D721Med (cell line): Measurements from ENCODE around the gene HSP90AA1.
"Not testable (repeated sequence)": the region's sequence is repeated elsewhere in the genome, so short reads cannot be mapped to it uniquely, and the experiment has no call there.

Experiments
- DNase-seq: peaks from one replicate; pipeline ENCODE4 v3.0.0; 2011; ENCODE audit warnings: low spot score; ENCODE audit not compliant: insufficient read length
- FAIRE-seq: peaks from 2 replicates; lab custom pipeline; 2011; peaks lifted over from hg19 to GRCh38; lab: Jason Lieb, UNC
- TF ChIP-seq, protein P1 (sequence below): IDR thresholded peaks from 2 replicates; pipeline ENCODE4 v1.5.1; 2012; ENCODE audit warnings: mild to moderate bottlenecking, control low read depth; ENCODE audit not compliant: insufficient read depth; ENCODE audit errors: missing control alignments

Gene HSP90AA1

GRCh38 chr14:102078831-102079699 is 7.8 kb downstream of the HSP90AA1 start:
- DNase-seq, result no peak
- TF ChIP-seq, protein P1, sequence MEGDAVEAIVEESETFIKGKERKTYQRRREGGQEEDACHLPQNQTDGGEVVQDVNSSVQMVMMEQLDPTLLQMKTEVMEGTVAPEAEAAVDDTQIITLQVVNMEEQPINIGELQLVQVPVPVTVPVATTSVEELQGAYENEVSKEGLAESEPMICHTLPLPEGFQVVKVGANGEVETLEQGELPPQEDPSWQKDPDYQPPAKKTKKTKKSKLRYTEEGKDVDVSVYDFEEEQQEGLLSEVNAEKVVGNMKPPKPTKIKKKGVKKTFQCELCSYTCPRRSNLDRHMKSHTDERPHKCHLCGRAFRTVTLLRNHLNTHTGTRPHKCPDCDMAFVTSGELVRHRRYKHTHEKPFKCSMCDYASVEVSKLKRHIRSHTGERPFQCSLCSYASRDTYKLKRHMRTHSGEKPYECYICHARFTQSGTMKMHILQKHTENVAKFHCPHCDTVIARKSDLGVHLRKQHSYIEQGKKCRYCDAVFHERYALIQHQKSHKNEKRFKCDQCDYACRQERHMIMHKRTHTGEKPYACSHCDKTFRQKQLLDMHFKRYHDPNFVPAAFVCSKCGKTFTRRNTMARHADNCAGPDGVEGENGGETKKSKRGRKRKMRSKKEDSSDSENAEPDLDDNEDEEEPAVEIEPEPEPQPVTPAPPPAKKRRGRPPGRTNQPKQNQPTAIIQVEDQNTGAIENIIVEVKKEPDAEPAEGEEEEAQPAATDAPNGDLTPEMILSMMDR, result no peak
- no peak for FAIRE-seq

- DNase-seq, FAIRE-seq: not testable (repeated sequence)
Measured at GRCh38 chr14:102078361-102078791, 8.5 kb downstream of the HSP90AA1 start.

- no peak for FAIRE-seq
- DNase-seq, result no peak
- TF ChIP-seq, protein P1, result no peak
Measured at GRCh38 chr14:102077382-102077709, 9.5 kb downstream of the HSP90AA1 start.

- FAIRE-seq (no peak), DNase-seq (no peak)
- TF ChIP-seq, protein P1, result no peak
Measured at GRCh38 chr14:102075155-102075554, 11.7 kb downstream of the HSP90AA1 start.

DNA sequence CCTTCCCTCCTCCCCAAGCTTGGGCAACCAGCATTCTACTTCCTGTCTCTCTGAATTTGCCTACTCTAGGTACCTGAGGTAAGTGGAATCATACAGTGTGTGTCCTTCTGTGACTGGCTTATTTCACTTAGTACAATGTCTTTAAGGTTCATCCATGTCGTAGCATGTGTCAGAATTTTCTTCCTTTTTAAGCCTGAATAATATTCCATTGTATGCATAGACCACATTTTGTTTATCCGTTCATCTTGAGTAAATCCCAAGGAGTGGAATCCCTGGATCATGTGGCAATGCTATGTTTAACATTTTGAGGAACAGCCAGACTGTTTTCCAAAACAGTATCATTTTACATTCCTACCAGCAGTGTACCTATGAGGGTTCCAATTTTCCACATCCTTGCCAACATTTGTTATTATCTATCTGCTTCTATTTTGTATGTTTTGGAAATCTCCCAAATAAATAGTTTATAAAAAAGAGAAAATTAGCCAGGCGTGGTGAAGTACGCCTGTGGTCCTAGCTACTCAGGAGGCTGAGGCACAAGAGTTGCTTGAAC is 12.4 kb downstream of the HSP90AA1 start:
- FAIRE-seq (no peak), DNase-seq (no peak)
- TF ChIP-seq, protein P1, result no peak

GRCh38 chr14:102071283-102071998 is 15.4 kb downstream of the HSP90AA1 start:
- FAIRE-seq, result no peak
- TF ChIP-seq, protein P1, result no peak
- DNase-seq, result no peak

GRCh38 chr14:102066041-102066451 is 20.8 kb downstream of the HSP90AA1 start:
- TF ChIP-seq, protein P1, result no peak
- FAIRE-seq, result no peak
- no peak for DNase-seq

- not testable (repeated sequence) for FAIRE-seq
Measured at GRCh38 chr14:102064590-102064989, 22.3 kb downstream of the HSP90AA1 start.

More at GRCh38 chr14:102064590-102064989, 22.3 kb downstream of the HSP90AA1 start:
- not testable (repeated sequence) for DNase-seq
